WTC11 (cell line): Measurements from ENCODE around the gene HERC2.
"Not testable (repeated sequence)": the region's sequence is repeated elsewhere in the genome, so short reads cannot be mapped to it uniquely, and the experiment has no call there.

Experiments
- CREM ChIP-seq: sonication (generic); formaldehyde crosslinking; IDR thresholded peaks from 2 replicates; pipeline ENCODE4 v1.8.1; 2022; ENCODE audit warnings: mild to moderate bottlenecking, missing genetic modification reagents, moderate library complexity
- ELF4 ChIP-seq: sonication (generic); formaldehyde crosslinking; IDR thresholded peaks from 2 replicates; pipeline ENCODE4 v1.8.1; 2022; ENCODE audit warnings: low read depth, mild to moderate bottlenecking, moderate library complexity, missing genetic modification reagents
- FOXK1 ChIP-seq: sonication (generic); formaldehyde crosslinking; IDR thresholded peaks from 2 replicates; pipeline ENCODE4 v1.8.0; 2022; ENCODE audit warnings: mild to moderate bottlenecking, moderate library complexity, missing genetic modification reagents
- JUN ChIP-seq: sonication (generic); formaldehyde crosslinking; IDR thresholded peaks from 2 replicates; pipeline ENCODE4 v1.8.0; 2023; ENCODE audit warnings: mild to moderate bottlenecking, missing genetic modification reagents
- MYBL2 ChIP-seq: sonication (generic); formaldehyde crosslinking; IDR thresholded peaks from 2 replicates; pipeline ENCODE4 v1.8.1; 2023; ENCODE audit warnings: mild to moderate bottlenecking, moderate library complexity, missing genetic modification reagents
- NFE2L1 ChIP-seq: sonication (generic); formaldehyde crosslinking; IDR thresholded peaks from 2 replicates; pipeline ENCODE4 v1.8.1; 2023; ENCODE audit warnings: missing genetic modification reagents
- RELA ChIP-seq: sonication (generic); formaldehyde crosslinking; IDR thresholded peaks from 2 replicates; pipeline ENCODE4 v1.8.1; 2022; ENCODE audit warnings: missing genetic modification reagents, mild to moderate bottlenecking, borderline replicate concordance
- TCF7 ChIP-seq: sonication (generic); formaldehyde crosslinking; IDR thresholded peaks from 2 replicates; pipeline ENCODE4 v1.8.0; 2022; ENCODE audit warnings: mild to moderate bottlenecking, low read depth, missing genetic modification reagents, moderate library complexity
- ZNF121 ChIP-seq: sonication (generic); formaldehyde crosslinking; IDR thresholded peaks from 2 replicates; pipeline ENCODE4 v1.8.0; 2023; ENCODE audit warnings: missing genetic modification reagents
- TF ChIP-seq, protein P1 (sequence below): sonication (generic); formaldehyde crosslinking; conservative IDR thresholded peaks from 2 replicates; pipeline ENCODE4 v1.8.1; 2023; ENCODE audit warnings: mild to moderate bottlenecking, low read depth, missing genetic modification reagents, moderate library complexity
- TF ChIP-seq, protein P2 (sequence below): fragments of 200-600 bp; IDR thresholded peaks from 2 replicates; pipeline ENCODE4 v1.8.0; 2022; ENCODE audit warnings: antibody characterized with exemption
- TF ChIP-seq, protein P3 (sequence below): sonication (generic); formaldehyde crosslinking; IDR thresholded peaks from 2 replicates; pipeline ENCODE4 v1.8.0; 2022; ENCODE audit warnings: mild to moderate bottlenecking, missing genetic modification reagents
- TF ChIP-seq, protein P4 (sequence below): sonication (generic); formaldehyde crosslinking; IDR thresholded peaks from 2 replicates; pipeline ENCODE4 v1.8.1; 2022; ENCODE audit warnings: mild to moderate bottlenecking, moderate library complexity, missing genetic modification reagents

DNA sequence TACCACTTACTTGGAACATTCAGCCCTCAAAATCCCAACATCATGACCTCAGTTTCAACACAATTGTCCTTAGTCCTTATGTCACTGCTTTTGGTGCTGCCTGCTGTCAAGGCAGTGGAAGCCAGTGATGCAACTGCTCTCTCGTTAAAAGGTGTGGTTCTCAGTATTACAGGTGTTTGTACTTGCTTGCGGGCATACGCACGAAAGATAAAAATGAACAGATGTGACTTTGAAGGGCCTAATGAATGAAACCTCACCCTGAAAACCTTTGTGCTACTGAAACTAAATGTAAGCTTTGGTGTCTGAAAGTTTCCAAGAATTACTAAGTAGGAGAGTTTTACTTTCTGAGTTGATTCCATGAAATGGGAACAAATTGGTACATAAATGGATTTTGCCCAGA is 25.2 kb downstream of the HERC2 start:
- TF ChIP-seq, protein P1, sequence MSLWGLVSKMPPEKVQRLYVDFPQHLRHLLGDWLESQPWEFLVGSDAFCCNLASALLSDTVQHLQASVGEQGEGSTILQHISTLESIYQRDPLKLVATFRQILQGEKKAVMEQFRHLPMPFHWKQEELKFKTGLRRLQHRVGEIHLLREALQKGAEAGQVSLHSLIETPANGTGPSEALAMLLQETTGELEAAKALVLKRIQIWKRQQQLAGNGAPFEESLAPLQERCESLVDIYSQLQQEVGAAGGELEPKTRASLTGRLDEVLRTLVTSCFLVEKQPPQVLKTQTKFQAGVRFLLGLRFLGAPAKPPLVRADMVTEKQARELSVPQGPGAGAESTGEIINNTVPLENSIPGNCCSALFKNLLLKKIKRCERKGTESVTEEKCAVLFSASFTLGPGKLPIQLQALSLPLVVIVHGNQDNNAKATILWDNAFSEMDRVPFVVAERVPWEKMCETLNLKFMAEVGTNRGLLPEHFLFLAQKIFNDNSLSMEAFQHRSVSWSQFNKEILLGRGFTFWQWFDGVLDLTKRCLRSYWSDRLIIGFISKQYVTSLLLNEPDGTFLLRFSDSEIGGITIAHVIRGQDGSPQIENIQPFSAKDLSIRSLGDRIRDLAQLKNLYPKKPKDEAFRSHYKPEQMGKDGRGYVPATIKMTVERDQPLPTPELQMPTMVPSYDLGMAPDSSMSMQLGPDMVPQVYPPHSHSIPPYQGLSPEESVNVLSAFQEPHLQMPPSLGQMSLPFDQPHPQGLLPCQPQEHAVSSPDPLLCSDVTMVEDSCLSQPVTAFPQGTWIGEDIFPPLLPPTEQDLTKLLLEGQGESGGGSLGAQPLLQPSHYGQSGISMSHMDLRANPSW (CRISPR knock-in tag) = not testable (repeated sequence)
- TF ChIP-seq, protein P2, sequence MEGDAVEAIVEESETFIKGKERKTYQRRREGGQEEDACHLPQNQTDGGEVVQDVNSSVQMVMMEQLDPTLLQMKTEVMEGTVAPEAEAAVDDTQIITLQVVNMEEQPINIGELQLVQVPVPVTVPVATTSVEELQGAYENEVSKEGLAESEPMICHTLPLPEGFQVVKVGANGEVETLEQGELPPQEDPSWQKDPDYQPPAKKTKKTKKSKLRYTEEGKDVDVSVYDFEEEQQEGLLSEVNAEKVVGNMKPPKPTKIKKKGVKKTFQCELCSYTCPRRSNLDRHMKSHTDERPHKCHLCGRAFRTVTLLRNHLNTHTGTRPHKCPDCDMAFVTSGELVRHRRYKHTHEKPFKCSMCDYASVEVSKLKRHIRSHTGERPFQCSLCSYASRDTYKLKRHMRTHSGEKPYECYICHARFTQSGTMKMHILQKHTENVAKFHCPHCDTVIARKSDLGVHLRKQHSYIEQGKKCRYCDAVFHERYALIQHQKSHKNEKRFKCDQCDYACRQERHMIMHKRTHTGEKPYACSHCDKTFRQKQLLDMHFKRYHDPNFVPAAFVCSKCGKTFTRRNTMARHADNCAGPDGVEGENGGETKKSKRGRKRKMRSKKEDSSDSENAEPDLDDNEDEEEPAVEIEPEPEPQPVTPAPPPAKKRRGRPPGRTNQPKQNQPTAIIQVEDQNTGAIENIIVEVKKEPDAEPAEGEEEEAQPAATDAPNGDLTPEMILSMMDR = not testable (repeated sequence)
- TF ChIP-seq CREM; ZNF121; MYBL2 (CRISPR knock-in tag); RELA (CRISPR knock-in tag); FOXK1; TCF7 (CRISPR knock-in tag); ELF4 (CRISPR knock-in tag); JUN (CRISPR knock-in tag); NFE2L1 (CRISPR knock-in tag): not testable (repeated sequence)
- TF ChIP-seq, protein P3, sequence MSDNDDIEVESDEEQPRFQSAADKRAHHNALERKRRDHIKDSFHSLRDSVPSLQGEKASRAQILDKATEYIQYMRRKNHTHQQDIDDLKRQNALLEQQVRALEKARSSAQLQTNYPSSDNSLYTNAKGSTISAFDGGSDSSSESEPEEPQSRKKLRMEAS (CRISPR knock-in tag) = not testable (repeated sequence)
- TF ChIP-seq, protein P4, sequence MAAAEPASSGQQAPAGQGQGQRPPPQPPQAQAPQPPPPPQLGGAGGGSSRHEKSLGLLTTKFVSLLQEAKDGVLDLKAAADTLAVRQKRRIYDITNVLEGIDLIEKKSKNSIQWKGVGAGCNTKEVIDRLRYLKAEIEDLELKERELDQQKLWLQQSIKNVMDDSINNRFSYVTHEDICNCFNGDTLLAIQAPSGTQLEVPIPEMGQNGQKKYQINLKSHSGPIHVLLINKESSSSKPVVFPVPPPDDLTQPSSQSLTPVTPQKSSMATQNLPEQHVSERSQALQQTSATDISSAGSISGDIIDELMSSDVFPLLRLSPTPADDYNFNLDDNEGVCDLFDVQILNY (CRISPR knock-in tag) = not testable (repeated sequence)
